CD4-positive, alpha-beta T cell treated with Interleukin-15 for 4 hours (primary cell): ENCODE results near the gene KLF6.

ENCODE experiments used
- DNase-seq: peaks from one replicate; pipeline ENCODE4 v3.0.0-alpha.2; 2020; ENCODE audit warnings: low spot score

Gene KLF6

GRCh38 chr10:3728563-3728962 lies 56.4 kb downstream of the KLF6 start:
- no peak for DNase-seq

GRCh38 chr10:3727268-3727667 lies 57.7 kb downstream of the KLF6 start:
- DNase-seq, result no peak
